Measurements from ENCODE around the gene KRT82. TPM values are rescaled to one million over a fixed set of nuclear protein-coding genes. Genes with fewer than 3 reads are reported as not detected.

KRT82 gene
- total and polyA plus RNA-seq, 2 experiments from 2014 or later = not detected

DNA sequence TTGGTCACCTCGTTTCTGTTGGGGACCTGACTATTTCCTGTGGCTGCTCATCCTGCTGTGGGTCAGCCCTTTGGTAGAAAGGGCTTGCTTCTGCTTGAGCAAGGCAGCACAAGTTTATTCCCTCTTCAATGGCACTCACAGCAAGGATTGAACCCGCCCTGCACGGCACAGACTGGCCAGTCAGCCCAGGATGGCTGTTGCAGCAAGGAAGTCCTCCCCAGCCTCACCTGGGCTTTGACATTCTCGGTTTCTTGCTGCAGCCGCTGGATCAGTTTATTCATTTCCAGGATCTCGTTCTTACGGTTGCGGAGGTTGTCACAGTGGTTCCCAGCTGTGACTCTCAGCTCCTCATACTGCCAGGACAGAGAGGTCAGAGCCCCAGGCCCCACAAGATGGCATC is 9.5 kb downstream of the KRT82 start (continued):
- TF ChIP-seq, protein P1, sequence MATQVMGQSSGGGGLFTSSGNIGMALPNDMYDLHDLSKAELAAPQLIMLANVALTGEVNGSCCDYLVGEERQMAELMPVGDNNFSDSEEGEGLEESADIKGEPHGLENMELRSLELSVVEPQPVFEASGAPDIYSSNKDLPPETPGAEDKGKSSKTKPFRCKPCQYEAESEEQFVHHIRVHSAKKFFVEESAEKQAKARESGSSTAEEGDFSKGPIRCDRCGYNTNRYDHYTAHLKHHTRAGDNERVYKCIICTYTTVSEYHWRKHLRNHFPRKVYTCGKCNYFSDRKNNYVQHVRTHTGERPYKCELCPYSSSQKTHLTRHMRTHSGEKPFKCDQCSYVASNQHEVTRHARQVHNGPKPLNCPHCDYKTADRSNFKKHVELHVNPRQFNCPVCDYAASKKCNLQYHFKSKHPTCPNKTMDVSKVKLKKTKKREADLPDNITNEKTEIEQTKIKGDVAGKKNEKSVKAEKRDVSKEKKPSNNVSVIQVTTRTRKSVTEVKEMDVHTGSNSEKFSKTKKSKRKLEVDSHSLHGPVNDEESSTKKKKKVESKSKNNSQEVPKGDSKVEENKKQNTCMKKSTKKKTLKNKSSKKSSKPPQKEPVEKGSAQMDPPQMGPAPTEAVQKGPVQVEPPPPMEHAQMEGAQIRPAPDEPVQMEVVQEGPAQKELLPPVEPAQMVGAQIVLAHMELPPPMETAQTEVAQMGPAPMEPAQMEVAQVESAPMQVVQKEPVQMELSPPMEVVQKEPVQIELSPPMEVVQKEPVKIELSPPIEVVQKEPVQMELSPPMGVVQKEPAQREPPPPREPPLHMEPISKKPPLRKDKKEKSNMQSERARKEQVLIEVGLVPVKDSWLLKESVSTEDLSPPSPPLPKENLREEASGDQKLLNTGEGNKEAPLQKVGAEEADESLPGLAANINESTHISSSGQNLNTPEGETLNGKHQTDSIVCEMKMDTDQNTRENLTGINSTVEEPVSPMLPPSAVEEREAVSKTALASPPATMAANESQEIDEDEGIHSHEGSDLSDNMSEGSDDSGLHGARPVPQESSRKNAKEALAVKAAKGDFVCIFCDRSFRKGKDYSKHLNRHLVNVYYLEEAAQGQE (IDR thresholded peaks at IDR 0.05; ENCODE audit: unreplicated experiment) = no peak
- no peak for TF ChIP-seq POLR2AphosphoS5 (IDR thresholded peaks at IDR 0.05; ENCODE audit: low read depth)
- TF ChIP-seq JUNB (IDR thresholded peaks at IDR 0.05; ENCODE audit: unreplicated experiment) = no peak
- no peak for TF ChIP-seq EZH2 (IDR thresholded peaks at IDR 0.05; ENCODE audit: low read depth, unreplicated experiment)
- no peak for TF ChIP-seq ZNF331 (CRISPR knock-in tag; IDR thresholded peaks at IDR 0.05; ENCODE audit: low read depth)
- no peak for TF ChIP-seq ZNF114 (CRISPR knock-in tag; IDR thresholded peaks at IDR 0.05)
- TF ChIP-seq, protein P2, sequence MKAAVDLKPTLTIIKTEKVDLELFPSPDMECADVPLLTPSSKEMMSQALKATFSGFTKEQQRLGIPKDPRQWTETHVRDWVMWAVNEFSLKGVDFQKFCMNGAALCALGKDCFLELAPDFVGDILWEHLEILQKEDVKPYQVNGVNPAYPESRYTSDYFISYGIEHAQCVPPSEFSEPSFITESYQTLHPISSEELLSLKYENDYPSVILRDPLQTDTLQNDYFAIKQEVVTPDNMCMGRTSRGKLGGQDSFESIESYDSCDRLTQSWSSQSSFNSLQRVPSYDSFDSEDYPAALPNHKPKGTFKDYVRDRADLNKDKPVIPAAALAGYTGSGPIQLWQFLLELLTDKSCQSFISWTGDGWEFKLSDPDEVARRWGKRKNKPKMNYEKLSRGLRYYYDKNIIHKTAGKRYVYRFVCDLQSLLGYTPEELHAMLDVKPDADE (IDR thresholded peaks at IDR 0.05) = no peak
- TF ChIP-seq CREB1 (CRISPR knock-in tag; IDR thresholded peaks at IDR 0.05; ENCODE audit: low read depth) = no peak

- Mint-ChIP-seq H3K4me3 (no peak overlapping the region), H3K27ac (no peak overlapping the region), H3K9me3 (no peaks in the 10 kb centered on the region; the same call in 1 of the 3 replicates), H3K36me3 (ENCODE audit: low read depth) (no peaks in the 10 kb centered on the region), H3K27me3 (ENCODE audit: insufficient read depth, low read depth, poor library complexity) (peaks cover 3% of the 10 kb centered on the region), H3K4me1 (no peaks in the 10 kb centered on the region; the same call in 2 of the 3 replicates)
- H3K27me3 ChIP-seq (ENCODE audit: insufficient read depth) = no peaks in the 10 kb centered on the region
- DNase-seq (ENCODE audit: low spot score) = peak; percentile 96
- no peaks in the 10 kb centered on the region for H3K9me2 ChIP-seq (ENCODE audit: insufficient read depth)
- H3K4me3 ChIP-seq = no peak overlapping the region
- H4K20me1 ChIP-seq (replicated peaks; ENCODE audit: insufficient read depth) = no peaks in the 10 kb centered on the region
- no peaks in the 10 kb centered on the region for H3K36me3 ChIP-seq (ENCODE audit: insufficient read depth)
- H3K4me1 ChIP-seq (ENCODE audit: insufficient read depth) = no peaks in the 10 kb centered on the region
- H3K4me2 ChIP-seq = no peak overlapping the region
- H3K79me2 ChIP-seq (replicated peaks; ENCODE audit: insufficient read depth) = no peaks in the 10 kb centered on the region
- no peaks in the 10 kb centered on the region for H3F3A ChIP-seq (replicated peaks; ENCODE audit: low read depth)
- peak overlapping the region; percentile 91 for H2AFZ ChIP-seq
- H3K27ac ChIP-seq (ENCODE audit: low read depth) = no peak overlapping the region
- ATAC-seq = peak; percentile 98
- TF ChIP-seq POLR2AphosphoS5 (IDR thresholded peaks at IDR 0.05; ENCODE audit: low read depth) = no peak
- TF ChIP-seq, protein P3, sequence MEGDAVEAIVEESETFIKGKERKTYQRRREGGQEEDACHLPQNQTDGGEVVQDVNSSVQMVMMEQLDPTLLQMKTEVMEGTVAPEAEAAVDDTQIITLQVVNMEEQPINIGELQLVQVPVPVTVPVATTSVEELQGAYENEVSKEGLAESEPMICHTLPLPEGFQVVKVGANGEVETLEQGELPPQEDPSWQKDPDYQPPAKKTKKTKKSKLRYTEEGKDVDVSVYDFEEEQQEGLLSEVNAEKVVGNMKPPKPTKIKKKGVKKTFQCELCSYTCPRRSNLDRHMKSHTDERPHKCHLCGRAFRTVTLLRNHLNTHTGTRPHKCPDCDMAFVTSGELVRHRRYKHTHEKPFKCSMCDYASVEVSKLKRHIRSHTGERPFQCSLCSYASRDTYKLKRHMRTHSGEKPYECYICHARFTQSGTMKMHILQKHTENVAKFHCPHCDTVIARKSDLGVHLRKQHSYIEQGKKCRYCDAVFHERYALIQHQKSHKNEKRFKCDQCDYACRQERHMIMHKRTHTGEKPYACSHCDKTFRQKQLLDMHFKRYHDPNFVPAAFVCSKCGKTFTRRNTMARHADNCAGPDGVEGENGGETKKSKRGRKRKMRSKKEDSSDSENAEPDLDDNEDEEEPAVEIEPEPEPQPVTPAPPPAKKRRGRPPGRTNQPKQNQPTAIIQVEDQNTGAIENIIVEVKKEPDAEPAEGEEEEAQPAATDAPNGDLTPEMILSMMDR (conservative IDR thresholded peaks at IDR 0.05; ENCODE audit: low read depth in 2 of 2) = peak; percentile 85 to 89
- no peak for TF ChIP-seq STAT1 (IDR thresholded peaks at IDR 0.05; ENCODE audit: unreplicated experiment)
- TF ChIP-seq, protein P2 (IDR thresholded peaks at IDR 0.05) = no peak
These were observed 10.2 kb downstream of the KRT82 start for GRCh38 chr12:52395761-52396434.
